ENCODE measurements around the gene SCYGR3. TPM values are rescaled to one million over a fixed set of nuclear protein-coding genes. Genes with fewer than 3 reads are reported as not detected.
A peak's percentile ranks its signal among the peaks of the same experiment; 100 is the strongest.
"Not testable (repeated sequence)": the region's sequence is repeated elsewhere in the genome, so short reads cannot be mapped to it uniquely, and the experiment has no call there.

SCYGR3 gene
- polyA plus RNA-seq, 4 donors = not detected

GRCh38 chr2:227608561-227609338 lies 5.9 kb downstream of the SCYGR3 start:
- DNase-seq = peak in 1 of 2 donors; percentile 32

GRCh38 chr2:227607941-227608340 lies 6.7 kb downstream of the SCYGR3 start:
- H3K27me3 ChIP-seq (ENCODE audit: control insufficient read depth in 3 of 3, insufficient read depth in 3 of 3, low read length in 3 of 3) = peaks cover 0 to 3% (median 0%) of the 10 kb centered on the region in 3 donors
- no peaks in the 10 kb centered on the region for H3K36me3 ChIP-seq (ENCODE audit: control insufficient read depth in 3 of 3, insufficient read depth in 2 of 3, low read depth in 1 of 3, low read length in 3 of 3)
- no peak overlapping the region for H3K4me3 ChIP-seq (ENCODE audit: low read depth in 1 of 3, low read length in 3 of 3)
- H3K4me1 ChIP-seq (ENCODE audit: control insufficient read depth in 3 of 3, insufficient read depth in 2 of 3, low read depth in 1 of 3, low read length in 2 of 3) = no peaks in the 10 kb centered on the region
- no peaks in the 10 kb centered on the region for H3K9me3 ChIP-seq (ENCODE audit: control insufficient read depth in 2 of 2, insufficient read depth in 1 of 2, low read depth in 1 of 2, low read length in 1 of 2)
- DNase-seq (no peak), FAIRE-seq (no peak)
- no peak overlapping the region for H3K27ac ChIP-seq (ENCODE audit: low read depth in 1 of 3, low read length in 2 of 3)
- WGBS, 3 donors = 57 to 80% (median 67%) methylated on average over 3 of the region's 3 CpGs

More at GRCh38 chr2:227608561-227609338, 5.9 kb downstream of the SCYGR3 start:
- H3K27me3 ChIP-seq (ENCODE audit: control insufficient read depth in 3 of 3, insufficient read depth in 3 of 3, low read length in 3 of 3) = peaks cover 0 to 3% (median 0%) of the 10 kb centered on the region in 3 donors
- no peaks in the 10 kb centered on the region for H3K36me3 ChIP-seq (ENCODE audit: control insufficient read depth in 3 of 3, insufficient read depth in 2 of 3, low read depth in 1 of 3, low read length in 3 of 3)
- FAIRE-seq = no peak
- H3K4me3 ChIP-seq (ENCODE audit: low read depth in 1 of 3, low read length in 3 of 3) = no peak overlapping the region
- H3K4me1 ChIP-seq (ENCODE audit: control insufficient read depth in 3 of 3, insufficient read depth in 2 of 3, low read depth in 1 of 3, low read length in 2 of 3) = no peaks in the 10 kb centered on the region
- 61 to 79% (median 71%) methylated on average over 10 to 16 of the region's 16 CpGs for WGBS, 3 donors
- H3K9me3 ChIP-seq (ENCODE audit: control insufficient read depth in 2 of 2, insufficient read depth in 1 of 2, low read depth in 1 of 2, low read length in 1 of 2) = no peaks in the 10 kb centered on the region
- no peak overlapping the region for H3K27ac ChIP-seq (ENCODE audit: low read depth in 1 of 3, low read length in 2 of 3)

GRCh38 chr2:227606476-227606875 lies 8.2 kb downstream of the SCYGR3 start:
- no peak overlapping the region for H3K27ac ChIP-seq (ENCODE audit: low read depth in 1 of 3, low read length in 2 of 3)
- DNase-seq (peak in 1 of 2 donors; percentile 28), FAIRE-seq (no peak)
- no peaks in the 10 kb centered on the region for H3K9me3 ChIP-seq (ENCODE audit: control insufficient read depth in 2 of 2, insufficient read depth in 1 of 2, low read depth in 1 of 2, low read length in 1 of 2)
- H3K36me3 ChIP-seq (ENCODE audit: control insufficient read depth in 3 of 3, insufficient read depth in 2 of 3, low read depth in 1 of 3, low read length in 3 of 3) = no peaks in the 10 kb centered on the region
- no peak overlapping the region for H3K4me3 ChIP-seq (ENCODE audit: low read depth in 1 of 3, low read length in 3 of 3)
- WGBS, 3 donors = 81 to 100% (median 96%) methylated on average over 1 of the region's 1 CpG
- H3K27me3 ChIP-seq (ENCODE audit: control insufficient read depth in 3 of 3, insufficient read depth in 3 of 3, low read length in 3 of 3) = no peaks in the 10 kb centered on the region
- no peaks in the 10 kb centered on the region for H3K4me1 ChIP-seq (ENCODE audit: control insufficient read depth in 3 of 3, insufficient read depth in 2 of 3, low read depth in 1 of 3, low read length in 2 of 3)

GRCh38 chr2:227602358-227602757 lies 12.3 kb downstream of the SCYGR3 start:
- Histone ChIP-seq H3K27me3 (ENCODE audit: control insufficient read depth in 3 of 3, insufficient read depth in 3 of 3, low read length in 3 of 3) (no peaks in the 10 kb centered on the region), H3K9me3 (ENCODE audit: control insufficient read depth in 2 of 2, insufficient read depth in 1 of 2, low read depth in 1 of 2, low read length in 1 of 2) (no peaks in the 10 kb centered on the region), H3K4me1 (ENCODE audit: control insufficient read depth in 3 of 3, insufficient read depth in 2 of 3, low read depth in 1 of 3, low read length in 2 of 3) (no peaks in the 10 kb centered on the region), H3K36me3 (ENCODE audit: control insufficient read depth in 3 of 3, insufficient read depth in 2 of 3, low read depth in 1 of 3, low read length in 3 of 3) (no peaks in the 10 kb centered on the region), H3K27ac (ENCODE audit: low read depth in 1 of 3, low read length in 2 of 3) (no peak overlapping the region), H3K4me3 (ENCODE audit: low read depth in 1 of 3, low read length in 3 of 3) (no peak overlapping the region)
- DNase-seq = no peak
- 19 to 56% (median 30%) methylated on average over 3 of the region's 3 CpGs for WGBS, 3 donors
- no peak for FAIRE-seq

- H3K9me3 ChIP-seq (ENCODE audit: control insufficient read depth in 2 of 2, insufficient read depth in 1 of 2, low read depth in 1 of 2, low read length in 1 of 2); H3K27ac ChIP-seq (ENCODE audit: low read depth in 1 of 3, low read length in 2 of 3); H3K4me3 ChIP-seq (ENCODE audit: low read depth in 1 of 3, low read length in 3 of 3); H3K36me3 ChIP-seq (ENCODE audit: control insufficient read depth in 3 of 3, insufficient read depth in 2 of 3, low read depth in 1 of 3, low read length in 3 of 3); DNase-seq; H3K27me3 ChIP-seq (ENCODE audit: control insufficient read depth in 3 of 3, insufficient read depth in 3 of 3, low read length in 3 of 3); FAIRE-seq; H3K4me1 ChIP-seq (ENCODE audit: control insufficient read depth in 3 of 3, insufficient read depth in 2 of 3, low read depth in 1 of 3, low read length in 2 of 3): not testable (repeated sequence)
- 65 to 82% (median 76%) methylated on average over 12 to 16 of the region's 16 CpGs for WGBS, 3 donors
Measured at GRCh38 chr2:227598835-227599503, 15.7 kb downstream of the SCYGR3 start, which contains the start of gene SCYGR2. SCYGR2 (plus strand) TSS chr2:227598893; CDS start chr2:227598893, 0 bp downstream.

GRCh38 chr2:227597998-227598397 lies 16.6 kb downstream of the SCYGR3 start:
- no peak overlapping the region for H3K27ac ChIP-seq (ENCODE audit: low read depth in 1 of 3, low read length in 2 of 3)
- DNase-seq = no peak
- FAIRE-seq = no peak
- peaks cover 0 to 4% (median 0%) of the 10 kb centered on the region in 3 donors for H3K27me3 ChIP-seq (ENCODE audit: control insufficient read depth in 3 of 3, insufficient read depth in 3 of 3, low read length in 3 of 3)
- H3K4me3 ChIP-seq (ENCODE audit: low read depth in 1 of 3, low read length in 3 of 3) = no peak overlapping the region
- H3K4me1 ChIP-seq (ENCODE audit: control insufficient read depth in 3 of 3, insufficient read depth in 2 of 3, low read depth in 1 of 3, low read length in 2 of 3) = no peaks in the 10 kb centered on the region
- no peaks in the 10 kb centered on the region for H3K36me3 ChIP-seq (ENCODE audit: control insufficient read depth in 3 of 3, insufficient read depth in 2 of 3, low read depth in 1 of 3, low read length in 3 of 3)
- no peaks in the 10 kb centered on the region for H3K9me3 ChIP-seq (ENCODE audit: control insufficient read depth in 2 of 2, insufficient read depth in 1 of 2, low read depth in 1 of 2, low read length in 1 of 2)
- 57 to 67% (median 58%) methylated on average over 4 of the region's 4 CpGs for whole genome bisulfite sequencing, 3 donors

GRCh38 chr2:227597036-227597435 lies 17.6 kb downstream of the SCYGR3 start:
- Histone ChIP-seq H3K4me1 (ENCODE audit: control insufficient read depth in 3 of 3, insufficient read depth in 2 of 3, low read depth in 1 of 3, low read length in 2 of 3) (no peaks in the 10 kb centered on the region), H3K27me3 (ENCODE audit: control insufficient read depth in 3 of 3, insufficient read depth in 3 of 3, low read length in 3 of 3) (peaks cover 0 to 4% (median 0%) of the 10 kb centered on the region in 3 donors), H3K36me3 (ENCODE audit: control insufficient read depth in 3 of 3, insufficient read depth in 2 of 3, low read depth in 1 of 3, low read length in 3 of 3) (no peaks in the 10 kb centered on the region), H3K4me3 (ENCODE audit: low read depth in 1 of 3, low read length in 3 of 3) (no peak overlapping the region), H3K9me3 (ENCODE audit: control insufficient read depth in 2 of 2, insufficient read depth in 1 of 2, low read depth in 1 of 2, low read length in 1 of 2) (no peaks in the 10 kb centered on the region), H3K27ac (ENCODE audit: low read depth in 1 of 3, low read length in 2 of 3) (no peak overlapping the region)
- DNase-seq (no peak), FAIRE-seq (no peak)

GRCh38 chr2:227595797-227596196 lies 18.8 kb downstream of the SCYGR3 start:
- WGBS, 3 donors = 67 to 77% (median 76%) methylated on average over 3 to 4 of the region's 4 CpGs
- Histone ChIP-seq H3K4me1 (ENCODE audit: control insufficient read depth in 3 of 3, insufficient read depth in 2 of 3, low read depth in 1 of 3, low read length in 2 of 3) (no peaks in the 10 kb centered on the region), H3K27ac (ENCODE audit: low read depth in 1 of 3, low read length in 2 of 3) (no peak overlapping the region), H3K9me3 (ENCODE audit: control insufficient read depth in 2 of 2, insufficient read depth in 1 of 2, low read depth in 1 of 2, low read length in 1 of 2) (no peaks in the 10 kb centered on the region), H3K36me3 (ENCODE audit: control insufficient read depth in 3 of 3, insufficient read depth in 2 of 3, low read depth in 1 of 3, low read length in 3 of 3) (no peaks in the 10 kb centered on the region), H3K4me3 (ENCODE audit: low read depth in 1 of 3, low read length in 3 of 3) (no peak overlapping the region), H3K27me3 (ENCODE audit: control insufficient read depth in 3 of 3, insufficient read depth in 3 of 3, low read length in 3 of 3) (peaks cover 0 to 4% (median 0%) of the 10 kb centered on the region in 3 donors)
- FAIRE-seq (no peak), DNase-seq (no peak)

Measured in small intestine (tissue), 7 donors.